ENCODE results near the gene RAB27B.

The RAB27B gene

DNA sequence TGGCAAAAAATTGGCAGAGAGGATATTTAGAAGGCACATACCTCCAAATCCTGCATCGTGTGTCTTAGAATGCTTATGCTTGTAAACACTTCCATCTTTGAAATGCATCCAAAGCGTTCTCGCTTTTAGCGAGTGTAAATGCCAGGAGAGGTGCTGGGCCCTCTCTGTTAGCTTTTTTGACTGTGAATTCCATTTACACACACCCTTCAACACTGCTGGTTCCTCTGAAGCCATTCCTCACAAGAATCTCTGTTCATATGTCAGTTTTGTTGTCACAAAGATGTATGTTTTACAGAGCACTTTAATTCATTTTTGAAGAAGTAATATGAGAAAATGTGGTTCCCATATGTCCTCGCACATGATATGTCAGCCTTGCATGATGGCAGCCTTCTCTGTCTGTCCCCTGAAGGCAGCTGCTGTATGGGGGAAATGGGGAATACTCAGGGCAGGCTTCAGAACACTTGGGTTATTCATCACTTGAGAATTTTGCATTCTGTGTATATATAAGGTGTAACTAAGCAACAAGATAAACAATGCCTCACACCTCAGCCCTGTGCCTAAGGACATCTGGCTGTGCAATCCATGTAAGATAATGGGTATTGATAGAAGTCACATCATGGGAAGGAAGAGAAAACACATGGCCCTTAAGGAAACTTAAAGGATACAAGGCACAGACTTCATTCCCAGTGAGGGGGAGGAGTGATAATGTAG is 52.3 kb downstream of the RAB27B start:
- TF ChIP-seq ZFP30 (CRISPR knock-in tag; IDR thresholded peaks at IDR 0.05) = no peak
- no peak for TF ChIP-seq ZC3H10 (CRISPR knock-in tag; IDR thresholded peaks at IDR 0.05)
- TF ChIP-seq ZFP3 (CRISPR knock-in tag; IDR thresholded peaks at IDR 0.05) = no peak
- TF ChIP-seq GLIS3 (CRISPR knock-in tag; IDR thresholded peaks at IDR 0.05) = no peak
- TF ChIP-seq ISL1 (CRISPR knock-in tag; IDR thresholded peaks at IDR 0.05) = no peak
- TF ChIP-seq, protein P1, sequence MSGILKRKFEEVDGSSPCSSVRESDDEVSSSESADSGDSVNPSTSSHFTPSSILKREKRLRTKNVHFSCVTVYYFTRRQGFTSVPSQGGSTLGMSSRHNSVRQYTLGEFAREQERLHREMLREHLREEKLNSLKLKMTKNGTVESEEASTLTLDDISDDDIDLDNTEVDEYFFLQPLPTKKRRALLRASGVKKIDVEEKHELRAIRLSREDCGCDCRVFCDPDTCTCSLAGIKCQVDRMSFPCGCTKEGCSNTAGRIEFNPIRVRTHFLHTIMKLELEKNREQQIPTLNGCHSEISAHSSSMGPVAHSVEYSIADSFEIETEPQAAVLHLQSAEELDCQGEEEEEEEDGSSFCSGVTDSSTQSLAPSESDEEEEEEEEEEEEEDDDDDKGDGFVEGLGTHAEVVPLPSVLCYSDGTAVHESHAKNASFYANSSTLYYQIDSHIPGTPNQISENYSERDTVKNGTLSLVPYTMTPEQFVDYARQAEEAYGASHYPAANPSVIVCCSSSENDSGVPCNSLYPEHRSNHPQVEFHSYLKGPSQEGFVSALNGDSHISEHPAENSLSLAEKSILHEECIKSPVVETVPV (CRISPR knock-in tag; IDR thresholded peaks at IDR 0.05) = no peak
- peak; percentile 29; the same call in 1 of the 2 replicates for TF ChIP-seq TCF4 (CRISPR knock-in tag; IDR thresholded peaks at IDR 0.05; ENCODE audit: borderline replicate concordance)
- peak; percentile 47; the same call in 2 of the 3 replicates for ATAC-seq

DNA sequence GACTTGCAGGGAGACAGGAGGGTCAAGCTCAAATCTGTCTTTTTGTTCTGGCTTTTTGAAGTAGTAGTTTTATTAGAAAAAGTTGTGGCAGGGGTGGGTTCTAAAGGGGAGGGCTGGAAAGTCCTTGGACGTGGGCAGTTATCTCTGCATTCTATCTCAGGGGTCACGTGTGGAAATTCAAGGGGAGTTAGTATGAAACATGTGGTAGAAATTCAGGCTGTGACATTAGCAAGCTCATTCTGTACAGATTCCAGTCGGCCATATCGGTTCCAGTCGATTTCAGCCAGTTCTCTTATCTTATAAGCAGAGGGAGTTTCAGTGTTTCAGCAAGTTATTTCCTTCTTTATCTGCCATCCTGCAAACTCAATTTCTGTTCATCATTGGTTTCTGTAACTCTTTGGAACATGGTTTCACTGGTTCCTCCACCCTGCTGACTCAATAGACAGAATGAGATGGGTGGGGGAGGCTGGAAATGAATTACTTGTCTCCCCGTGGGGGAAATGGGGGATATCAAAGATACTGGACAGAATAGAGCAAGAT is 53.0 kb downstream of the RAB27B start:
- TF ChIP-seq ESRRG (CRISPR knock-in tag; IDR thresholded peaks at IDR 0.05) (no peak), GLIS3 (CRISPR knock-in tag; IDR thresholded peaks at IDR 0.05) (no peak), CSDC2 (CRISPR knock-in tag; IDR thresholded peaks at IDR 0.05) (no peak), BACH2 (CRISPR knock-in tag; IDR thresholded peaks at IDR 0.05; ENCODE audit: borderline replicate concordance) (no peak), ZNF565 (CRISPR knock-in tag; conservative IDR thresholded peaks at IDR 0.05; ENCODE audit: low read depth) (no peak)
- TF ChIP-seq, protein P2, sequence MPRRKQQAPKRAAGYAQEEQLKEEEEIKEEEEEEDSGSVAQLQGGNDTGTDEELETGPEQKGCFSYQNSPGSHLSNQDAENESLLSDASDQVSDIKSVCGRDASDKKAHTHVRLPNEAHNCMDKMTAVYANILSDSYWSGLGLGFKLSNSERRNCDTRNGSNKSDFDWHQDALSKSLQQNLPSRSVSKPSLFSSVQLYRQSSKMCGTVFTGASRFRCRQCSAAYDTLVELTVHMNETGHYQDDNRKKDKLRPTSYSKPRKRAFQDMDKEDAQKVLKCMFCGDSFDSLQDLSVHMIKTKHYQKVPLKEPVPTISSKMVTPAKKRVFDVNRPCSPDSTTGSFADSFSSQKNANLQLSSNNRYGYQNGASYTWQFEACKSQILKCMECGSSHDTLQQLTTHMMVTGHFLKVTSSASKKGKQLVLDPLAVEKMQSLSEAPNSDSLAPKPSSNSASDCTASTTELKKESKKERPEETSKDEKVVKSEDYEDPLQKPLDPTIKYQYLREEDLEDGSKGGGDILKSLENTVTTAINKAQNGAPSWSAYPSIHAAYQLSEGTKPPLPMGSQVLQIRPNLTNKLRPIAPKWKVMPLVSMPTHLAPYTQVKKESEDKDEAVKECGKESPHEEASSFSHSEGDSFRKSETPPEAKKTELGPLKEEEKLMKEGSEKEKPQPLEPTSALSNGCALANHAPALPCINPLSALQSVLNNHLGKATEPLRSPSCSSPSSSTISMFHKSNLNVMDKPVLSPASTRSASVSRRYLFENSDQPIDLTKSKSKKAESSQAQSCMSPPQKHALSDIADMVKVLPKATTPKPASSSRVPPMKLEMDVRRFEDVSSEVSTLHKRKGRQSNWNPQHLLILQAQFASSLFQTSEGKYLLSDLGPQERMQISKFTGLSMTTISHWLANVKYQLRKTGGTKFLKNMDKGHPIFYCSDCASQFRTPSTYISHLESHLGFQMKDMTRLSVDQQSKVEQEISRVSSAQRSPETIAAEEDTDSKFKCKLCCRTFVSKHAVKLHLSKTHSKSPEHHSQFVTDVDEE (CRISPR knock-in tag; IDR thresholded peaks at IDR 0.05) = no peak
- ATAC-seq = no peak

DNA sequence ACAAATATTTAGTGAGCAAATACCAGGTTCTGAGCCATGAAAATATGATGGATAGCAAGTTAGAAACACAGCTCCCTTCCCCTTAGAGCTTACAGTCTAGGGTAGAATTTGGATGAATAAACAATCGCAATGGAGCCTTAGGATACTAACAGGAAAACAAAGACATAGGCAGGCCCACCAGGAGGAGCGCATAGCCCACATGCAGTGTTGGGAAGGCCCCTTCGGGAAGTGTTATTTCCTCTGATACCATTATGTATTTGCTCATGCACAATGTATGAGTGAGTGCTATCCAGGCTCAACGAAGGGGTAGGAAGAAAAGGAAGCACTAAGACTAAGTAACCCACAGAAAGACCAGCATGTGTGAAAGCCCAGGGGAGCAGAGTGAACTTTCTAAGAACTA is 54.0 kb downstream of the RAB27B start:
- no peak for TF ChIP-seq SNAI2 (CRISPR knock-in tag; IDR thresholded peaks at IDR 0.05)
- no peak for TF ChIP-seq CSDC2 (CRISPR knock-in tag; IDR thresholded peaks at IDR 0.05)
- no peak for TF ChIP-seq TCF4 (CRISPR knock-in tag; IDR thresholded peaks at IDR 0.05; ENCODE audit: borderline replicate concordance)
- TF ChIP-seq ZFP3 (CRISPR knock-in tag; IDR thresholded peaks at IDR 0.05) = no peak
- no peak for TF ChIP-seq ZNF565 (CRISPR knock-in tag; conservative IDR thresholded peaks at IDR 0.05; ENCODE audit: low read depth)
- TF ChIP-seq OSR1 (CRISPR knock-in tag; IDR thresholded peaks at IDR 0.05) = no peak
- TF ChIP-seq, protein P2 (CRISPR knock-in tag; IDR thresholded peaks at IDR 0.05) = no peak
- no peak for TF ChIP-seq ZC3H10 (CRISPR knock-in tag; IDR thresholded peaks at IDR 0.05)
- no peak for TF ChIP-seq ZNF70 (CRISPR knock-in tag; IDR thresholded peaks at IDR 0.05)
- TF ChIP-seq RARB (CRISPR knock-in tag; IDR thresholded peaks at IDR 0.05) = no peak
- TF ChIP-seq ISL1 (CRISPR knock-in tag; IDR thresholded peaks at IDR 0.05) = no peak
- TF ChIP-seq, protein P3, sequence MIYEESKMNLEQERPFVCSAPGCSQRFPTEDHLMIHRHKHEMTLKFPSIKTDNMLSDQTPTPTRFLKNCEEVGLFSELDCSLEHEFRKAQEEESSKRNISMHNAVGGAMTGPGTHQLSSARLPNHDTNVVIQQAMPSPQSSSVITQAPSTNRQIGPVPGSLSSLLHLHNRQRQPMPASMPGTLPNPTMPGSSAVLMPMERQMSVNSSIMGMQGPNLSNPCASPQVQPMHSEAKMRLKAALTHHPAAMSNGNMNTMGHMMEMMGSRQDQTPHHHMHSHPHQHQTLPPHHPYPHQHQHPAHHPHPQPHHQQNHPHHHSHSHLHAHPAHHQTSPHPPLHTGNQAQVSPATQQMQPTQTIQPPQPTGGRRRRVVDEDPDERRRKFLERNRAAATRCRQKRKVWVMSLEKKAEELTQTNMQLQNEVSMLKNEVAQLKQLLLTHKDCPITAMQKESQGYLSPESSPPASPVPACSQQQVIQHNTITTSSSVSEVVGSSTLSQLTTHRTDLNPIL (CRISPR knock-in tag; IDR thresholded peaks at IDR 0.05; ENCODE audit: low read depth) = no peak
- TF ChIP-seq GLIS3 (CRISPR knock-in tag; IDR thresholded peaks at IDR 0.05) = no peak
- TF ChIP-seq, protein P1 (CRISPR knock-in tag; IDR thresholded peaks at IDR 0.05) = no peak
- TF ChIP-seq ZNF8 (CRISPR knock-in tag; IDR thresholded peaks at IDR 0.05) = no peak
- TF ChIP-seq ARNTL (CRISPR knock-in tag; IDR thresholded peaks at IDR 0.05; ENCODE audit: borderline replicate concordance, low read depth) = no peak
- TF ChIP-seq, protein P4, sequence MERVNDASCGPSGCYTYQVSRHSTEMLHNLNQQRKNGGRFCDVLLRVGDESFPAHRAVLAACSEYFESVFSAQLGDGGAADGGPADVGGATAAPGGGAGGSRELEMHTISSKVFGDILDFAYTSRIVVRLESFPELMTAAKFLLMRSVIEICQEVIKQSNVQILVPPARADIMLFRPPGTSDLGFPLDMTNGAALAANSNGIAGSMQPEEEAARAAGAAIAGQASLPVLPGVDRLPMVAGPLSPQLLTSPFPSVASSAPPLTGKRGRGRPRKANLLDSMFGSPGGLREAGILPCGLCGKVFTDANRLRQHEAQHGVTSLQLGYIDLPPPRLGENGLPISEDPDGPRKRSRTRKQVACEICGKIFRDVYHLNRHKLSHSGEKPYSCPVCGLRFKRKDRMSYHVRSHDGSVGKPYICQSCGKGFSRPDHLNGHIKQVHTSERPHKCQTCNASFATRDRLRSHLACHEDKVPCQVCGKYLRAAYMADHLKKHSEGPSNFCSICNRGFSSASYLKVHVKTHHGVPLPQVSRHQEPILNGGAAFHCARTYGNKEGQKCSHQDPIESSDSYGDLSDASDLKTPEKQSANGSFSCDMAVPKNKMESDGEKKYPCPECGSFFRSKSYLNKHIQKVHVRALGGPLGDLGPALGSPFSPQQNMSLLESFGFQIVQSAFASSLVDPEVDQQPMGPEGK (CRISPR knock-in tag; IDR thresholded peaks at IDR 0.05; ENCODE audit: borderline replicate concordance) = no peak
- TF ChIP-seq TOX (CRISPR knock-in tag; IDR thresholded peaks at IDR 0.05; ENCODE audit: borderline replicate concordance) = no peak
- no peak for TF ChIP-seq BACH2 (CRISPR knock-in tag; IDR thresholded peaks at IDR 0.05; ENCODE audit: borderline replicate concordance)
- no peak for TF ChIP-seq ESRRG (CRISPR knock-in tag; IDR thresholded peaks at IDR 0.05)
- no peak for ATAC-seq

Measured in SK-N-SH treated with all-trans-retinoic acid at 6 μM for 48 hours (cell line).